Endothelial cell of umbilical vein (primary cell): ENCODE measurements around the gene COL4A2.

Source experiments
- CTCF ChIP-seq, 2 donors: IDR thresholded peaks; 1 replicate in 1 of 2; 2 replicates in 1 of 2; pipeline ENCODE4 v1.5.1; 2011; ENCODE audit warnings: low read length in 2 of 2, mild to moderate bottlenecking in 2 of 2, moderate library complexity in 2 of 2, control low read depth in 1 of 2, inconsistent platforms in 1 of 2, low read depth in 1 of 2; ENCODE audit not compliant: insufficient read depth in 1 of 2; ENCODE audit errors: extremely low read depth in 1 of 2
- MAX ChIP-seq: IDR thresholded peaks from 2 replicates; pipeline ENCODE4 v1.6.1; 2011; ENCODE audit not compliant: insufficient read depth, insufficient read length
- MYC ChIP-seq: IDR thresholded peaks from one replicate; pipeline ENCODE4 v1.6.1; 2011; ENCODE audit warnings: mild to moderate bottlenecking, low read depth, low read length
- POLR2A ChIP-seq: IDR thresholded peaks from 2 replicates; pipeline ENCODE4 v1.6.1; 2012; ENCODE audit warnings: low read depth, mild to moderate bottlenecking, control low read depth, low read length

DNA sequence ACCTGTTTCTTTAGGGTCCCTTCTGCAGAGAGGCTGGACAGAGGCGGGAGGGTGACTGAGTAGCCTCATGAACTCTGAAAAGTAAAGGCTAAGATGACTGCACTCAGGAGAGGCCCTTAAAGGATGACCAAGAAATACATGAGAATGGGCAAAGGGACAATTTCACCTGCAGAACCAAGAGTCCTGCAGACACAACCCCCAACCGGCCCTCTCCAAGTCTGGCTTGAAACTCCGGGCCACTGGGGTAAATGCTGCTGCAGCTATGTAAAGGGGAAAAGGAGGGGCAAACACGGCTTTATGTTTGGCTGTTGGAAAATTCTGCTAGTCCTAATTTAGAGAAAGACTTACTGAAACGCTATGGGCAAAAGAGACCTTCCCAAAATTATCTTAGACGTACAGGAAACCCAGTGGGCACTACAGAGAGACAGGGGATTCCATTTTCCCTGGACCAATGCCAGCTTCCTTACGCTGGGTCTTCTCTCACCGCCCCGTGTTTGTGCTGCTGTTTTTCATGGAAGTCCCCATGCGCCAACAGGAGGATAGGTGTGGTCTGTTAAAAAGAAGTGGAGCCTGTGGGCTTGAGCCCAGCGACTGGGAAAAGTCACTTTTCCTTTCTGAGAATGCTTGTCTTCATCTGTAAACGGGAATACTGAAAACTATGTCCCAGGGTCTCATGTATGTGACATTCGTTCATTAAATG, 10.6 kb downstream of the COL4A2 start:
- no peak for TF ChIP-seq CTCF (IDR thresholded peaks at IDR 0.05; ENCODE audit: extremely low read depth in 1 of 2, insufficient read depth in 1 of 2, low read depth in 1 of 2, low read length in 2 of 2)
- TF ChIP-seq MYC: no peak
- TF ChIP-seq POLR2A: no peak
- no peak for TF ChIP-seq MAX
